HCT116 (cell line): ENCODE measurements around the gene PIGH. TPM values are rescaled to one million over a fixed set of nuclear protein-coding genes. Genes with fewer than 3 reads are reported as not detected.

Experiments
- ATAC-seq: fragments of 200-7000 bp; cut with Tn5 transposase; 2 replicates; pipeline ENCODE4 v1.9.1; 2020; ENCODE audit warnings: mild to moderate bottlenecking, moderate library complexity
- Bru-seq: library from RNA; stranded (reverse); fragments of 400-500 nt; gene quantifications from one replicate; lab custom pipeline; 2021; lab: Mats Ljungman, UMichigan
- BruChase-seq, 2 experiments: library from RNA; stranded (reverse); fragments of 400-500 nt; gene quantifications; one replicate each; lab custom pipeline; 2021; lab: Mats Ljungman, UMichigan
- BruUV-seq: library from RNA; stranded (reverse); fragments of 400-500 nt; replicated peaks from 2 replicates; lab custom pipeline; 2021; lab: Mats Ljungman, UMichigan
- CTCF ChIA-PET: fragments of 300-600 bp; sonication (Branson Sonifier 250); formaldehyde crosslinking; loops from one replicate; lab custom pipeline; 2021; ENCODE audit warnings: antibody characterized with exemption; lab: Charles Lee
- POLR2A ChIA-PET: fragments of 300-600, 350-600 bp; sonication (Branson Sonifier 250); formaldehyde crosslinking; loops from one replicate; lab custom pipeline; 2021; ENCODE audit warnings: antibody characterized with exemption; lab: Charles Lee
- RAD21 ChIA-PET, 2 experiments: fragments of 300-600 bp; sonication (Branson Sonifier 250); formaldehyde crosslinking; loops; one replicate each; lab custom pipeline; 2023; ENCODE audit warnings: low total read pairs in 2 of 2; ENCODE audit not compliant: uncharacterized antibody in 2 of 2, unreplicated experiment in 2 of 2, low non-redundant PET in 1 of 2; lab: Charles Lee
- DNase-seq: peaks from one replicate; pipeline ENCODE4 v3.0.0-alpha.2; 2010; ENCODE audit warnings: low read depth, low spot score
- H2AFZ ChIP-seq: fragments of 200-600 bp; shearing (Covaris generic), sonication (generic); 2 replicates; pipeline ENCODE4 v1.6.1; 2017; ENCODE audit warnings: low read depth, mixed run types, mixed read lengths, antibody characterized with exemption, low read length; ENCODE audit not compliant: poor library complexity, severe bottlenecking
- H3K27ac ChIP-seq: 2 replicates; pipeline ENCODE4 v1.5.1; 2012; ENCODE audit warnings: low read depth, low read length
- H3K27me3 ChIP-seq: fragments of 200-600 bp; sonication (generic); 2 replicates; pipeline ENCODE4 v1.6.1; 2016; ENCODE audit warnings: mixed run types, low read length, mixed read lengths; ENCODE audit not compliant: insufficient read depth
- H3K36me3 ChIP-seq, 2 experiments: fragments of 200-500 bp in 1 of 2; fragments of 200-600 bp in 1 of 2; sonication (Bioruptor generic) in 1 of 2; sonication (generic) in 1 of 2; 2 replicates each; pipeline versions ENCODE4 v1.5.1 to v1.6.1; 2014 to 2016; ENCODE audit warnings: low read length in 2 of 2, inconsistent platforms in 1 of 2, mixed read lengths in 1 of 2, mixed run types in 1 of 2; ENCODE audit not compliant: insufficient read depth in 2 of 2, control insufficient read depth in 1 of 2
- H3K4me1 ChIP-seq, 2 experiments: fragments of 200-600 bp in 1 of 2; sonication (generic) in 1 of 2; 2 replicates each; pipeline versions ENCODE4 v1.5.1 to v1.6.1; 2012 to 2017; ENCODE audit warnings: low read length in 2 of 2, inconsistent platforms in 1 of 2, mild to moderate bottlenecking in 1 of 2, mixed read lengths in 1 of 2, mixed run types in 1 of 2, moderate library complexity in 1 of 2; ENCODE audit not compliant: insufficient read depth in 2 of 2, control insufficient read depth in 1 of 2
- H3K4me2 ChIP-seq: fragments of 200-600 bp; sonication (generic); 2 replicates; pipeline ENCODE4 v1.6.1; 2017; ENCODE audit warnings: mixed run types, low read length, mixed read lengths
- H3K4me3 ChIP-seq, 2 experiments: fragments of 200-600 bp in 1 of 2; sonication (generic) in 1 of 2; replicated peaks in 1 of 2; 2 replicates each; pipeline ENCODE4 v1.5.1; 2011 to 2016; ENCODE audit warnings: low read length in 2 of 2, control low read depth in 1 of 2, low read depth in 1 of 2, mild to moderate bottlenecking in 1 of 2, mixed read lengths in 1 of 2, mixed run types in 1 of 2
- H3K79me2 ChIP-seq: fragments of 200-600 bp; sonication (generic); 2 replicates; pipeline ENCODE4 v1.6.1; 2017; ENCODE audit warnings: mild to moderate bottlenecking, mixed run types, low read length, moderate library complexity, mixed read lengths; ENCODE audit not compliant: insufficient read depth
- H3K9ac ChIP-seq: fragments of 200-600 bp; sonication (generic); 2 replicates; pipeline ENCODE4 v1.6.1; 2016; ENCODE audit warnings: low read length, mixed read lengths
- H3K9me2 ChIP-seq: fragments of 200-600 bp; sonication (generic), shearing (Covaris generic); 2 replicates; pipeline ENCODE4 v1.6.1; 2017; ENCODE audit warnings: mixed run types, mild to moderate bottlenecking, moderate library complexity; ENCODE audit not compliant: insufficient read depth
- H3K9me3 ChIP-seq, 2 experiments: fragments of 200-500 bp in 1 of 2; fragments of 200-600 bp in 1 of 2; sonication (Bioruptor generic) in 1 of 2; sonication (generic) in 1 of 2; 2 replicates each; pipeline ENCODE4 v1.6.1; 2014 to 2017; ENCODE audit warnings: low read length in 2 of 2, mixed read lengths in 2 of 2, inconsistent platforms in 1 of 2, low read depth in 1 of 2, mild to moderate bottlenecking in 1 of 2, mixed run types in 1 of 2, moderate library complexity in 1 of 2; ENCODE audit not compliant: control insufficient read depth in 1 of 2, insufficient read depth in 1 of 2
- H4K20me1 ChIP-seq: fragments of 200-600 bp; sonication (generic), shearing (Covaris generic); 2 replicates; pipeline ENCODE4 v1.6.1; 2017; ENCODE audit warnings: mixed run types, mild to moderate bottlenecking, moderate library complexity; ENCODE audit not compliant: insufficient read depth
- CBX3 ChIP-seq: IDR thresholded peaks from 2 replicates; pipeline ENCODE4 v1.6.1; 2012; ENCODE audit warnings: low read depth
- CTCF ChIP-seq, 3 experiments: fragments of 200-600 bp in 1 of 3; sonication (generic) in 1 of 3; IDR thresholded peaks in 2 of 3; conservative IDR thresholded peaks in 1 of 3; 2 replicates each; pipeline ENCODE4 v1.5.1; 2012 to 2017; ENCODE audit warnings: low read depth in 2 of 3, low read length in 2 of 3, antibody characterized with exemption in 1 of 3, borderline replicate concordance in 1 of 3, control low read depth in 1 of 3, mild to moderate bottlenecking in 1 of 3, mixed read lengths in 1 of 3, mixed run types in 1 of 3, moderate library complexity in 1 of 3; ENCODE audit not compliant: insufficient read depth in 1 of 3
- EZH2 ChIP-seq: fragments of 200-600 bp; sonication (generic); IDR thresholded peaks from 2 replicates; pipeline ENCODE4 v1.6.1; 2017; ENCODE audit warnings: antibody characterized with exemption, mixed run types
- EZH2phosphoT487 ChIP-seq: fragments of 200-600 bp; IDR thresholded peaks from 2 replicates; pipeline ENCODE4 v1.6.1; 2018; ENCODE audit warnings: antibody characterized with exemption, borderline replicate concordance
- FOSL1 ChIP-seq: IDR thresholded peaks from 2 replicates; pipeline ENCODE4 v1.6.1; 2012; ENCODE audit warnings: low read depth
- JUND ChIP-seq: IDR thresholded peaks from 2 replicates; pipeline ENCODE4 v1.6.1; 2012
- POLR2AphosphoS5 ChIP-seq: IDR thresholded peaks from 2 replicates; pipeline ENCODE4 v1.6.1; 2011; ENCODE audit warnings: mild to moderate bottlenecking, low read depth, low read length, moderate library complexity
- REST ChIP-seq: IDR thresholded peaks from 2 replicates; pipeline ENCODE4 v1.6.1; 2012; ENCODE audit warnings: low read depth
- SRF ChIP-seq: IDR thresholded peaks from 2 replicates; pipeline ENCODE4 v1.6.1; 2012; ENCODE audit warnings: low read depth
- TCF7L2 ChIP-seq: IDR thresholded peaks from 2 replicates; pipeline ENCODE4 v1.7.0; 2011; ENCODE audit warnings: borderline replicate concordance, inconsistent platforms; ENCODE audit not compliant: insufficient read depth, insufficient read length; ENCODE audit errors: extremely low read depth
- YY1 ChIP-seq: IDR thresholded peaks from 2 replicates; pipeline ENCODE4 v1.6.1; 2011; ENCODE audit warnings: low read length, low read depth, moderate library complexity, mild to moderate bottlenecking; ENCODE audit not compliant: insufficient replicate concordance; ENCODE audit errors: extremely low read depth
- ZFX ChIP-seq: fragments of 450-650 bp; IDR thresholded peaks from 2 replicates; pipeline ENCODE4 v1.6.1; 2017
- intact Hi-C: fragments of 100-400 bp; cut with micrococcal nuclease; formaldehyde crosslinking; loops from 2 replicates; pipeline ENCODE4 v1.10.0; 2022
- long read RNA-seq: library from polyadenylated mRNA; unstranded; transcript quantifications from one replicate; pipeline ENCODE4 v2.0.0, GENCODE V29; 2021; ENCODE audit not compliant: unreplicated experiment
- polyA plus RNA-seq: library from polyadenylated mRNA; unstranded; fragments of >200 nt; gene quantifications from 2 replicates; pipeline ENCODE4 v1.2.1, GENCODE V29; 2012; ENCODE audit warnings: missing spikeins
- total RNA-seq: library from RNA; stranded (reverse); gene quantifications from one replicate; pipeline ENCODE4 v1.2.1, GENCODE V29; 2021; ENCODE audit not compliant: unreplicated experiment
- TF ChIP-seq, protein P1 (sequence below): IDR thresholded peaks from 2 replicates; pipeline ENCODE4 v1.6.1; 2011; ENCODE audit warnings: mild to moderate bottlenecking, low read length, moderate library complexity; ENCODE audit not compliant: insufficient replicate concordance; ENCODE audit errors: extremely low read depth

The PIGH gene, protein sequence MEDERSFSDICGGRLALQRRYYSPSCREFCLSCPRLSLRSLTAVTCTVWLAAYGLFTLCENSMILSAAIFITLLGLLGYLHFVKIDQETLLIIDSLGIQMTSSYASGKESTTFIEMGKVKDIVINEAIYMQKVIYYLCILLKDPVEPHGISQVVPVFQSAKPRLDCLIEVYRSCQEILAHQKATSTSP
- 20.9 TPM for total RNA-seq
- 23.6 and 27.7 TPM in 2 replicates for polyA plus RNA-seq
- percentile 65 among the genes with signal in this experiment for Bru-seq, nascent RNA
- BruChase-seq, experiment 1, labeled RNA remaining after a 6-hour chase: percentile 71 among the genes with signal in this experiment
- percentile 63 among the genes with signal in this experiment for BruChase-seq, experiment 2, labeled RNA remaining after a 2-hour chase
- long read RNA-seq, transcript PIGH-201 (4 exons, 1,420 nt): major isoform, 29 of 40 reads
- long read RNA-seq, partial matches to known transcripts: 0 of 40 reads
- long read RNA-seq, other reads (novel, unspliced or antisense): 7 of 40 reads

DNA sequence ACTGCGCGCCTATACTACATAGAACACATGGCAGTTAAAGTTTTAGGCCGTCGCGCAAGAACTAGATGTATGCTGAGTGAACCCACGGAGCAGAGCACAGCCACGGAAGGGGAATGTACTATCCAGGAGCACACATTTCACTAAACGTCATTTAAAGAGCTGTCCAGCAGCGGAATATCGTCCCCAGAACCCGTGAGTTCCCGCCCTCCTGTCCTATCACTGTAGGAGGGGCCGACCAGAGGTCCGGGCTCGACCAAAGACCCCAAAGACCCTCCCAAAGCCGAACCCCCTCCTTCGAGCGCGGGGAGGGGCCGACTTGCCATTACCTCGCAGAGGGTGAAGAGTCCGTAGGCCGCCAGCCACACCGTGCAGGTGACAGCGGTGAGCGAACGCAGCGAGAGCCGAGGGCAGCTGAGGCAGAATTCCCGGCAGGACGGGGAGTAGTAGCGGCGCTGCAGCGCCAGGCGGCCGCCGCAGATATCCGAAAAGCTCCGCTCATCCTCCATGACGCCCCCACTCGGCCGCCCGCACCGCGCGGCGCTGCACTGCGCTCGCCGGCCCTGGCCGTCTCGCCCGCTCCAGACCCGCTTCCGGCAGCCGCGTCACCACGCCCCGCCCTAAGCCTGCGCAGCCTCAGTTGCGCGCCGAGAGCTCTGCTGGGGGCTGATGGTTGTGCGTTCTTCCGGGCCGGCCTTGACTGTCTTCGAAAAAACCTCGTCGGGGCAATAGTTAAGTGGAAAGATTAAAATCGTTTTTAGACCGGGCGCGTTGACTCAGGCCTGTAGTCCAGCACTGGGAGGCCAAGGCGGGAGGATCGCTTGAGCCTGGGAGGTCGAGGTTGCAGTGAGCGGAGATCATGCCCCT is at the start of gene PIGH:
TSS of gene PIGH (minus strand) at position 571 of the 864 bp plus-strand sequence. CDS start at position 506, 65 bp downstream.
- peaks cover 20% of the 10 kb centered on the region for H3K79me2 ChIP-seq
- DNase-seq (peak; percentile 69), ATAC-seq (peak; percentile 98)
- H3K36me3 ChIP-seq: 0 out of 4 replicates have a peak, but pooled peaks cover 0 to 4% of the 10 kb centered on the region in 2 experiments
- H3K9ac ChIP-seq: peak within 1 kb of the TSS; percentile 69
- H2AFZ ChIP-seq: no peak within 1 kb of the TSS
- intact Hi-C loops: loop anchor here (5.0 kb wide), 1 partner anchor 102 kb away; the partner anchor contains the start of gene RDH12
- no peaks in the 10 kb centered on the region for H3K9me2 ChIP-seq
- H3K4me2 ChIP-seq: peak within 1 kb of the TSS; percentile 86
- CTCF ChIA-PET: interaction anchor here (0.7 to 4.1 kb wide), 16 partner anchors 9 to 240 kb away, joined by 3 to 28 read pairs (median 5); partner anchors contain the start of genes ATP6V1D and EIF2S1
- no peaks in the 10 kb centered on the region for H3K9me3 ChIP-seq
- BruUV-seq: no TSS peak
- H3K4me1 ChIP-seq: peaks cover 3 to 16% of the 10 kb centered on the region in 2 experiments; a peak in 2 of 4 replicates
- H3K27me3 ChIP-seq: no peaks in the 10 kb centered on the region
- peak within 1 kb of the TSS; percentile 74 to 91 for H3K4me3 ChIP-seq
- RAD21 ChIA-PET: interaction anchor here in 1 of 2 experiments (1.2 kb wide), 2 partner anchors 67 to 104 kb away, joined by 6 read pairs; no protein-coding TSS in a partner anchor
- H3K27ac ChIP-seq: peak within 1 kb of the TSS; percentile 65
- POLR2A ChIA-PET: interaction anchor here (0.8 to 2.4 kb wide), 7 partner anchors 9 to 105 kb away, joined by 3 to 9 read pairs (median 4); partner anchors contain the start of gene RDH11
- no peaks in the 10 kb centered on the region for H4K20me1 ChIP-seq
- TF ChIP-seq YY1 (no peak), EZH2phosphoT487 (no peak), SRF (no peak), ZFX (peak; percentile 64), EZH2 (no peak), POLR2AphosphoS5 (peak; percentile 86), TCF7L2 (no peak), FOSL1 (no peak), CTCF (IDR thresholded peaks at IDR 0.05 in 2 of 3, conservative IDR thresholded peaks at IDR 0.05 in 1 of 3; ENCODE audit: borderline replicate concordance in 1 of 3, insufficient read depth in 1 of 3, low read depth in 2 of 3, low read length in 2 of 3) (peak; percentile 44 to 60 (median 49); a peak in 5 of 6 replicates), CBX3 (no peak), JUND (no peak), REST (peak; percentile 51)
- TF ChIP-seq, protein P1, sequence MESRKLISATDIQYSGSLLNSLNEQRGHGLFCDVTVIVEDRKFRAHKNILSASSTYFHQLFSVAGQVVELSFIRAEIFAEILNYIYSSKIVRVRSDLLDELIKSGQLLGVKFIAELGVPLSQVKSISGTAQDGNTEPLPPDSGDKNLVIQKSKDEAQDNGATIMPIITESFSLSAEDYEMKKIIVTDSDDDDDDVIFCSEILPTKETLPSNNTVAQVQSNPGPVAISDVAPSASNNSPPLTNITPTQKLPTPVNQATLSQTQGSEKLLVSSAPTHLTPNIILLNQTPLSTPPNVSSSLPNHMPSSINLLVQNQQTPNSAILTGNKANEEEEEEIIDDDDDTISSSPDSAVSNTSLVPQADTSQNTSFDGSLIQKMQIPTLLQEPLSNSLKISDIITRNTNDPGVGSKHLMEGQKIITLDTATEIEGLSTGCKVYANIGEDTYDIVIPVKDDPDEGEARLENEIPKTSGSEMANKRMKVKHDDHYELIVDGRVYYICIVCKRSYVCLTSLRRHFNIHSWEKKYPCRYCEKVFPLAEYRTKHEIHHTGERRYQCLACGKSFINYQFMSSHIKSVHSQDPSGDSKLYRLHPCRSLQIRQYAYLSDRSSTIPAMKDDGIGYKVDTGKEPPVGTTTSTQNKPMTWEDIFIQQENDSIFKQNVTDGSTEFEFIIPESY: no peak
